ENCODE results near the gene FANCC. TPM values are rescaled to one million over a fixed set of nuclear protein-coding genes. Genes with fewer than 3 reads are reported as not detected.

Gene FANCC
- total RNA-seq, 1 experiment from 2014 or later: 19.4 TPM

GRCh38 chr9:95357316-95357715, 39.8 kb upstream of the FANCC start:
- ChIA-PET POLR2A (no interaction called here), CTCF (no interaction called here), RAD21 (ENCODE audit: low non-redundant PET in 1 of 2, low total read pairs in 2 of 2, uncharacterized antibody in 2 of 2, unreplicated experiment in 2 of 2) (no interaction called here)
- no peaks in the 10 kb centered on the region for H3K4me1 ChIP-seq (ENCODE audit: control insufficient read depth in 1 of 2, insufficient read depth in 2 of 2, low read length in 2 of 2)
- TF ChIP-seq TCF7L2 (IDR thresholded peaks at IDR 0.05; ENCODE audit: borderline replicate concordance, extremely low read depth, insufficient read depth, insufficient read length) (no peak), EGR1 (IDR thresholded peaks at IDR 0.05; ENCODE audit: low read depth) (no peak), RAD21 (IDR thresholded peaks at IDR 0.05; ENCODE audit: low read depth) (no peak)
- H2AFZ ChIP-seq (ENCODE audit: low read depth, low read length, poor library complexity, severe bottlenecking): no peak overlapping the region
- no peak overlapping the region for H3K27ac ChIP-seq (ENCODE audit: low read depth, low read length)
- BruUV-seq (replicated peaks): no TSS peak
- 0 out of 2 replicates have a peak, but pooled peaks cover 3% of the 10 kb centered on the region for H3K9me2 ChIP-seq (ENCODE audit: insufficient read depth)
- H3K9me3 ChIP-seq (ENCODE audit: control insufficient read depth in 1 of 2, insufficient read depth in 1 of 2, low read depth in 1 of 2, low read length in 2 of 2): no peaks in the 10 kb centered on the region
- no peak overlapping the region for H3K9ac ChIP-seq (ENCODE audit: low read length)
- no peaks in the 10 kb centered on the region for H3K27me3 ChIP-seq (ENCODE audit: insufficient read depth, low read length)
- ATAC-seq (no peak), DNase-seq (ENCODE audit: low read depth, low spot score) (no peak)
- intact Hi-C loops (cut with micrococcal nuclease): no loop called here
- H4K20me1 ChIP-seq (ENCODE audit: insufficient read depth): no peaks in the 10 kb centered on the region
- no peaks in the 10 kb centered on the region for H3K36me3 ChIP-seq (ENCODE audit: control insufficient read depth in 1 of 2, insufficient read depth in 2 of 2, low read length in 2 of 2)
- H3K4me3 ChIP-seq (replicated peaks in 1 of 2; ENCODE audit: low read depth in 1 of 2, low read length in 2 of 2): no peak overlapping the region
- H3K79me2 ChIP-seq (ENCODE audit: insufficient read depth, low read length): no peaks in the 10 kb centered on the region
- no peak overlapping the region for H3K4me2 ChIP-seq (ENCODE audit: low read length)

DNA sequence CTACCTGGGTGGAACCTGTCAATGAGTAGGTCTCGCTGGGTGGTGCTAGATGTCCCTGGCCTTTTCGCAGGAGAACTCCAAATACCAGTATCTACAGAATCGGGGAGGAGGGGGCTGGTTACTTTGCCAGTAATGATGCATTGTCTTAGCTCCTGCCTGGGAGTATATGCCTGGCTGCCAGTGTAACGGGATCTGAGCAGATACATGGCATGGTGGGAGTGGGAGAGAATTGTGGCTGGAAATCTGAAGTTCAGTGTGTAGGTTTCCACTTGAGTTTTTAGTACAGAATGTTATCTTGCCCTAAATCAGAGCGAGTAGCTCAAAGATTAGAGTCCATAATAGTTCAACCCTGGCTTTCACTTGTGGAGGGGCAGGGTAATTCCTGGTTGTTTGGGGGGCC, 38.0 kb upstream of the FANCC start:
- no peak overlapping the region for H3K27ac ChIP-seq (ENCODE audit: low read depth, low read length)
- H4K20me1 ChIP-seq (ENCODE audit: insufficient read depth): no peaks in the 10 kb centered on the region
- BruUV-seq (replicated peaks): no TSS peak
- H3K79me2 ChIP-seq (ENCODE audit: insufficient read depth, low read length): no peaks in the 10 kb centered on the region
- intact Hi-C loops (cut with micrococcal nuclease): no loop called here
- DNase-seq (ENCODE audit: low read depth, low spot score): no peak
- ChIA-PET POLR2A (no interaction called here), CTCF (no interaction called here), RAD21 (ENCODE audit: low non-redundant PET in 1 of 2, low total read pairs in 2 of 2, uncharacterized antibody in 2 of 2, unreplicated experiment in 2 of 2) (no interaction called here)
- no peak overlapping the region for H3K9ac ChIP-seq (ENCODE audit: low read length)
- H3K27me3 ChIP-seq (ENCODE audit: insufficient read depth, low read length): no peaks in the 10 kb centered on the region
- no peak overlapping the region for H3K4me2 ChIP-seq (ENCODE audit: low read length)
- no peak for ATAC-seq
- 0 out of 2 replicates have a peak, but pooled peaks cover 3% of the 10 kb centered on the region for H3K9me2 ChIP-seq (ENCODE audit: insufficient read depth)
- no peak overlapping the region for H2AFZ ChIP-seq (ENCODE audit: low read depth, low read length, poor library complexity, severe bottlenecking)
- no peaks in the 10 kb centered on the region for H3K9me3 ChIP-seq (ENCODE audit: control insufficient read depth in 1 of 2, insufficient read depth in 1 of 2, low read depth in 1 of 2, low read length in 2 of 2)
- H3K4me3 ChIP-seq (replicated peaks in 1 of 2; ENCODE audit: low read depth in 1 of 2, low read length in 2 of 2): no peak overlapping the region
- H3K4me1 ChIP-seq (ENCODE audit: control insufficient read depth in 1 of 2, insufficient read depth in 2 of 2, low read length in 2 of 2): no peaks in the 10 kb centered on the region
- H3K36me3 ChIP-seq (ENCODE audit: control insufficient read depth in 1 of 2, insufficient read depth in 2 of 2, low read length in 2 of 2): no peaks in the 10 kb centered on the region
- TF ChIP-seq MAX (IDR thresholded peaks at IDR 0.05) (no peak), FOSL1 (IDR thresholded peaks at IDR 0.05; ENCODE audit: low read depth) (no peak), JUND (IDR thresholded peaks at IDR 0.05) (no peak), CTCF (IDR thresholded peaks at IDR 0.05 in 2 of 3, conservative IDR thresholded peaks at IDR 0.05 in 1 of 3; ENCODE audit: borderline replicate concordance in 1 of 3, insufficient read depth in 1 of 3, low read depth in 2 of 3, low read length in 2 of 3) (no peak), ELF1 (IDR thresholded peaks at IDR 0.05; ENCODE audit: borderline replicate concordance, low read depth) (no peak), SIN3A (IDR thresholded peaks at IDR 0.05; ENCODE audit: low read depth) (no peak), ATF3 (IDR thresholded peaks at IDR 0.05) (no peak), TCF7L2 (IDR thresholded peaks at IDR 0.05; ENCODE audit: borderline replicate concordance, extremely low read depth, insufficient read depth, insufficient read length) (no peak), ZNF274 (IDR thresholded peaks at IDR 0.05; ENCODE audit: low read depth, low read length) (no peak), SP1 (IDR thresholded peaks at IDR 0.05; ENCODE audit: low read depth) (no peak), CEBPB (IDR thresholded peaks at IDR 0.05; ENCODE audit: low read depth) (no peak)
- TF ChIP-seq, protein P1, sequence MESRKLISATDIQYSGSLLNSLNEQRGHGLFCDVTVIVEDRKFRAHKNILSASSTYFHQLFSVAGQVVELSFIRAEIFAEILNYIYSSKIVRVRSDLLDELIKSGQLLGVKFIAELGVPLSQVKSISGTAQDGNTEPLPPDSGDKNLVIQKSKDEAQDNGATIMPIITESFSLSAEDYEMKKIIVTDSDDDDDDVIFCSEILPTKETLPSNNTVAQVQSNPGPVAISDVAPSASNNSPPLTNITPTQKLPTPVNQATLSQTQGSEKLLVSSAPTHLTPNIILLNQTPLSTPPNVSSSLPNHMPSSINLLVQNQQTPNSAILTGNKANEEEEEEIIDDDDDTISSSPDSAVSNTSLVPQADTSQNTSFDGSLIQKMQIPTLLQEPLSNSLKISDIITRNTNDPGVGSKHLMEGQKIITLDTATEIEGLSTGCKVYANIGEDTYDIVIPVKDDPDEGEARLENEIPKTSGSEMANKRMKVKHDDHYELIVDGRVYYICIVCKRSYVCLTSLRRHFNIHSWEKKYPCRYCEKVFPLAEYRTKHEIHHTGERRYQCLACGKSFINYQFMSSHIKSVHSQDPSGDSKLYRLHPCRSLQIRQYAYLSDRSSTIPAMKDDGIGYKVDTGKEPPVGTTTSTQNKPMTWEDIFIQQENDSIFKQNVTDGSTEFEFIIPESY (IDR thresholded peaks at IDR 0.05; ENCODE audit: extremely low read depth, insufficient replicate concordance, low read length): no peak
